ENCODE results near the gene CYP19A1.

CYP19A1 gene

GRCh38 chr15:51186891-51187290 is 151.5 kb downstream of the CYP19A1 start:
- no peak for TF ChIP-seq REST (IDR thresholded peaks at IDR 0.05; ENCODE audit: insufficient read depth in 1 of 2, low read depth in 2 of 2, low read length in 2 of 2)
- no peak for TF ChIP-seq TAF1 (IDR thresholded peaks at IDR 0.05; ENCODE audit: borderline replicate concordance, insufficient read depth, low read length)
- no peak for TF ChIP-seq POLR2AphosphoS5 (IDR thresholded peaks at IDR 0.05; ENCODE audit: low read depth, low read length)
- no peak for TF ChIP-seq FOXP2 (optimal IDR thresholded peaks at IDR 0.05; ENCODE audit: borderline replicate concordance, extremely low read depth, extremely low read length, insufficient read depth)
- no peak for TF ChIP-seq SIN3A (IDR thresholded peaks at IDR 0.05; ENCODE audit: borderline replicate concordance, insufficient read depth, low read length)

DNA sequence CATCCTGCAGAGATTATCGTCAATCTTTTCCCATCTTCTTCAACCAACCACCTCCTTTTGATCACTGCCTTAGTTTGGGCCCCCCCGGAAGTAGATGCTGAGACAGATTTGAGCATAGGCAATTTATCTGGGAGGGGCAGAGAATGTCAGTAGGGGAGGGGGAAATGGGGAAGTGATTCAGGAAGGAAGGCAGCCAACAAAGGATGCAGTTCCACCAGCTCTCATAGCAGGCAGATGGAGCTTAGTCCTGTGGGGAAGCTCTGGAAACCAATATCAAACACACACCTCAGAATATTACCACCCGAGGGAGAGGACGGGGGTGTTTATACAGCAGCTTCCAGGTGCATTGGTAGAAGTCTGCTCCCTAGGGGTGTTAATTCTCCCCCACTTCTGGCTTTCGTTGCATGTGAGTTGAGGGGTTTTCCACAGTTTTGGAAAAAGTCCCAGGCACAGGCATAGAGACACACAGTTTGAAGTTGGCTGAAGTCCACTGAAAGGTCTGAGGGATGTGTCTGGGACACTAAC is 152.2 kb downstream of the CYP19A1 start:
- no peak for TF ChIP-seq REST (IDR thresholded peaks at IDR 0.05; ENCODE audit: insufficient read depth in 1 of 2, low read depth in 2 of 2, low read length in 2 of 2)
- TF ChIP-seq TAF1 (IDR thresholded peaks at IDR 0.05; ENCODE audit: borderline replicate concordance, insufficient read depth, low read length) = no peak
- TF ChIP-seq SIN3A (IDR thresholded peaks at IDR 0.05; ENCODE audit: borderline replicate concordance, insufficient read depth, low read length) = no peak
- no peak for TF ChIP-seq FOXP2 (optimal IDR thresholded peaks at IDR 0.05; ENCODE audit: borderline replicate concordance, extremely low read depth, extremely low read length, insufficient read depth)
- TF ChIP-seq POLR2AphosphoS5 (IDR thresholded peaks at IDR 0.05; ENCODE audit: low read depth, low read length) = no peak

GRCh38 chr15:51185213-51186159 is 152.9 kb downstream of the CYP19A1 start:
- no peak for TF ChIP-seq FOXP2 (optimal IDR thresholded peaks at IDR 0.05; ENCODE audit: borderline replicate concordance, extremely low read depth, extremely low read length, insufficient read depth)
- no peak for TF ChIP-seq REST (IDR thresholded peaks at IDR 0.05; ENCODE audit: insufficient read depth in 1 of 2, low read depth in 2 of 2, low read length in 2 of 2)
- TF ChIP-seq TAF1 (IDR thresholded peaks at IDR 0.05; ENCODE audit: borderline replicate concordance, insufficient read depth, low read length) = no peak

- TF ChIP-seq FOXP2 (optimal IDR thresholded peaks at IDR 0.05; ENCODE audit: borderline replicate concordance, extremely low read depth, extremely low read length, insufficient read depth) = no peak
- TF ChIP-seq TAF1 (IDR thresholded peaks at IDR 0.05; ENCODE audit: borderline replicate concordance, insufficient read depth, low read length) = no peak
- no peak for TF ChIP-seq SIN3A (IDR thresholded peaks at IDR 0.05; ENCODE audit: borderline replicate concordance, insufficient read depth, low read length)
- TF ChIP-seq POLR2AphosphoS5 (IDR thresholded peaks at IDR 0.05; ENCODE audit: low read depth, low read length) = no peak
- TF ChIP-seq REST (IDR thresholded peaks at IDR 0.05; ENCODE audit: insufficient read depth in 1 of 2, low read depth in 2 of 2, low read length in 2 of 2) = no peak
These were observed 153.8 kb downstream of the CYP19A1 start for GRCh38 chr15:51184627-51185026.

Measured in PFSK-1 (cell line).